Right lung (tissue), 5 donors: ENCODE data around the gene DENND1A. TPM values are rescaled to one million over a fixed set of nuclear protein-coding genes. Genes with fewer than 3 reads are reported as not detected.
A peak's percentile ranks its signal among the peaks of the same experiment; 100 is the strongest.
"Not testable (repeated sequence)": the region's sequence is repeated elsewhere in the genome, so short reads cannot be mapped to it uniquely, and the experiment has no call there.

Experiments
- DNase-seq, 2 donors: peaks; one replicate each; pipeline ENCODE4 v3.0.0-alpha.2; 2013
- polyA plus RNA-seq, 5 donors: library from polyadenylated mRNA; unstranded; fragments of 120-200 nt; gene quantifications; one replicate each; pipeline versions ENCODE4 v1.2.1 to v1.2.3, GENCODE V29; 2013; ENCODE audit warnings: inconsistent platforms in 1 of 5, low replicate concordance in 1 of 5; ENCODE audit not compliant: insufficient read length in 5 of 5, insufficient read depth in 1 of 5

The DENND1A gene
- polyA plus RNA-seq, 5 donors: 7.2 to 9.6 (median 8.9) TPM

GRCh38 chr9:123654218-123654993, 275.5 kb downstream of the DENND1A start:
- no peak for DNase-seq

DNA sequence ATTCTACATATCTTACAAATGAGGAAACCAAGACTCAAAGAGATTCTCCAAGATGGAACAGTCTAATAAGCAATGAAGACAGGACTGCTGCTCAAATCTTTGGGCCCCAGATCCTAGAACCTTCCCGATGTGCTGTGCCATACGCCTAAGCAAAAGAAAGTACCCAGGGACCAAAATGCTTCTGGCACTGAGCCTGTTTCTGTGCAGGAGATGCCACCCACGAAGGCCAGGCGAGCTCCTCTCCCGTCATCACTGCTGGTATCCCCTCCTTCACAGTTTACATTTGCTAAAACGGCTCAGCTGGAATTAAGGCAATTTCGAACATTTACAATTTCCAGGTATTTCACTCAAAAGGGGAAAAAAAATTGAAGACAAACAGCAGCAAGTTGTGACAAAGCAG, 277.5 kb downstream of the DENND1A start:
- DNase-seq: no peak

DNA sequence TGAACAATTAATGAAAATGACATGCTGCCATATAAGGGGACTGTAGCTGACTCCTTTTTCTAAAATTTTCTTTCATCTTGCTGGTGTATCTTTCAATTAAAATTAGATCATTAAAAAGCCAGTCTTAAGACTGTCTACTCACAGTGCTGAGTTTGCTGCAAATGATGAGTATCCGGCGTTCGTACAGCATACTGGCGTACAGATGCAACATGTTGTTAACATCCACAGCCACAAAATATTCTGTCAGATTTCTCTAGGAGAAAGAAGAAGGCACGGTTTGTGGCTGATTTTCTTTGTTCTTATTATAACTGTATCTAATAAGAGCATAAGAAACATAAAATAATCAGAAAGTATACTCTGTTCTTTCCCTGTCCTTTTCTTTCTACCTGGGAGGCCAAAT, 278.1 kb downstream of the DENND1A start:
- no peak for DNase-seq

DNA sequence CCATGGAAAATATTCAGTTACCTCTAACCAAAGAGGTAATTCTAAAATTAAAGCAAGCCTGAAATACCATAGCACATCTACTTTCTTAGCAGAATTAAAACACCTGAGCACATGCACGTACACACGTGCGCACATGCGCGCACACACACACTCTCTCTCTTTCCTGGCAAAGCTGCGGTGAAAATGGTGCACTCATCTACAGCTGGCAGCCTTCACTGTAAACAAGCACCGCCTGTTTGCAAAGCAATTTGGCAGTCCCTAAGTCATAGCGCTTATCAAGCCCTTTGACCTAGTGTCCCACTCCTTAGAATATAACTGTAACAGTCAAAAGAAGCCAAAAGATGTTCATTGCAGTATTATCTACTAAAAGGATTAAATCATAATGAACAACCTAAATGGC, 278.7 kb downstream of the DENND1A start:
- DNase-seq: no peak

DNA sequence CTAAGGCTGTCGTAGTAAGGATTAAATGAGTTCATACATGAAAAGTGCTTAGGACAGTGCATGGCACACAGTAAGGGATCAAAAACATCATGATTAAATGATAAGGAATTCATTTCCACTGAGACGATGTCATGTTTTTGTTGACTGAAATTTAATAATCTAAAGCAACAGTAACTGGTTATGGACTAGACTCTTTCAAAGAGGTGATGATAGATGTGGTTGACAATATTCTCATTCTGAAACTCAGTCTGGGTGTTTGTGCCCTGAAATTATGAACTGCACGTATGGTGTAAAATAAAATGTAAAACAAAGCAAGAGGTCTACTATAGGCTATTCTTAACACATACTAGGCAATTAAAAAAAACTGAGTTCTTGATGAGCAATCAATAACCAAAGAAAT, 280.0 kb downstream of the DENND1A start:
- DNase-seq: no peak

GRCh38 chr9:123647145-123647544, 282.8 kb downstream of the DENND1A start:
- DNase-seq: no peak

DNA sequence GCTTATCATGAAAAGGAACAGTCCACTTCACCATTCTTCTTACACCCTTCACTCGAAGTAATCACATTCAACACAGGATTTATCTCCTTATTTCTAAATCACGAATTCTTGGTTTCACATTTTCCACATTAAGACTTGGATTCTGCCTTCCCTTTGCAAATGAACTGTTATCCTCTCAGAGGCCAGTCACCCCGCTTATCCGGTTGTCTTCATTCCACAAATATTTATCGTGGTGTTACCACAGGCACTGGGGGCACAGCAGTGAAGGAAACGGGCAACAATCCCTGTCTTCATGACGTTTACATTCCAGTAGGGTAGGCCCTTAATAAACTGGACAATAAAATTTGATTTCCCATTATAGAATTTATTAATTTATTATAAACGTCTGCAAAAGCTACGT, 284.2 kb downstream of the DENND1A start:
- no peak for DNase-seq

- no peak for DNase-seq
These were observed 284.8 kb downstream of the DENND1A start for GRCh38 chr9:123645126-123645525.

DNA sequence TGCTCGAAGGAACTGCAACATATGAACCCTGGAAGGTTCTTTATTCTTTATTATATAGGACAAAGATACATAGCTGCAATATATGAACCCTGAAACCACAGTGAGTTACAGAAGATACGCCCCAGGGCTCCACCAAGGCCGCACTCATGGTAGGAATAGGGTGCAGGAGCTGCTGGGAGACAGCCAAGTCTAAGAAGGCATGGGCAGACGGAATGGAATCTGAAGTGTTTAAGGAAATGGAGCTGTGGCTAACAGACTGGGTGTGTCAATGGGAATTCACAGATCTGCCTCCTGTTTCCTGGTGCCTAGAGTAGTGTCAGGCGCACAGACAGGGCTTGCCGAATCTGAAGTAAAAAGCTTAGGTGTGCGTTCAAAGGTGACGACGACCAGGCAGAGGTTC, 286.4 kb downstream of the DENND1A start:
- no peak for DNase-seq

DNA sequence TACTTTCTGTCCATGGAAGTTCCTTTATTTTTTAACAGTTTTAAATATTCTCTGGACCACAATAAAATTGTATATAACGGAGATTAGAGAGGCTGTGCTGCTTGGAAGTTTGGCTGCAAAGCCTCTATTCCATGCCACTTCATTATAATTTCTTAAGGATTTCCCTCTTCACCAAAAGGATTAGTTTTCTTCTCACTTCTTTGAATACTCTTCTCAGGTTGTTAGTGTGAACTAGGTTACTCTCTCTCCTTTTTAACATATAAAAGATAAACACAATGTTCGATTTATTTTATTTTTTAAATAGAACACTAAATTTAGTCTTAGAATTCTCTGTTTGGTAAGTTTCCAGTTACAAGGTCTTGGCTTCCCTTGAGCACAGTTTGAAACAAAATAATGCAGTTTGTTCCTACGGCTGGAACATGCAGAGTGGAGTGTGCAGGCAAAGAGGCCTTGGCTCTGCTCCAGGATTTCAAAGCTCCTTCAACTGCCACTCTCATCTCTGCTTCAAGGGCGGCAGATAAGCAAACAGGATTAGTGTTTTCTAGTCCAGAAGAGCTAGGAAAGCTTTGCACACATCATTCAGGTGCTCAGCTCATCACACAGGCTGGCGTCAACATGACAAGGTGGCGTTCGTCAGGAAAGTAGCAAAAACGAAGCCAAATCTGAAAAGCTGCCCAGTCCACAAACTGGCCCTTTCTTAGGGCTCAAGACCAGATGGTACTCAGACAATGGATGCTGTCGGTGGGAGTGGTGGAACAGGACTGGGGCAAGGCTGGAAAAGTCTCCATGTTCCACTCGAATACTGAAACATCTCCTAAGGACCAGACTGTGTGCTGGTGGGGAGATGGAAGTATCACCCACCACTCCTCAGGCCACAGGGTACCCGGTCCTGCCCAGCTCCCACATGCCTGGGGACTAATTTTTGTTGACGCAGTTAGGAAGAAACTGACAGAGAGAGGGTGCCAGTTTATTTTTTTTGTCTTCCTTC, 287.3 kb downstream of the DENND1A start:
- DNase-seq: peak; percentile 80 to 81

- no peak for DNase-seq
These were observed 289.1 kb downstream of the DENND1A start for GRCh38 chr9:123640792-123641222.

GRCh38 chr9:123639743-123640142, 290.2 kb downstream of the DENND1A start:
- no peak for DNase-seq

- DNase-seq: peak in 1 of 2 donors; percentile 18
These were observed 291.8 kb downstream of the DENND1A start for GRCh38 chr9:123637945-123638634.

DNA sequence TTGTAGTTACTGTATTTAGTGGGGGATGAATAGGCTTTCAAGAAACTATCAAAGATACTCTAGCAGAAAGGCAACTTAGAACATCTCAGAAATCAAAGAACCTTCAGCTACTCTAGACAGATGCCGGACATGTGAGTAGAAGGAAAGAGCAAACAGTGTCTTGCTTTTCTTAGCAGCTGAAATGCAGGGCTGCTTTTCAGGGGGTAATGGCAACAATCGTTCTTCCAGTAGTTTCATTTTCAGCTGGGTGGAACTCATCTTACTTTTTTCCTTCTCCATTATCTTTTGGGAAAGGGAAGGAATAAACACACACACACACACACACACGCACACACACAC, 292.4 kb downstream of the DENND1A start:
- peak in 1 of 2 donors; percentile 16 for DNase-seq

- not testable (repeated sequence) for DNase-seq
These were observed 293.1 kb downstream of the DENND1A start for GRCh38 chr9:123636805-123637204.

DNA sequence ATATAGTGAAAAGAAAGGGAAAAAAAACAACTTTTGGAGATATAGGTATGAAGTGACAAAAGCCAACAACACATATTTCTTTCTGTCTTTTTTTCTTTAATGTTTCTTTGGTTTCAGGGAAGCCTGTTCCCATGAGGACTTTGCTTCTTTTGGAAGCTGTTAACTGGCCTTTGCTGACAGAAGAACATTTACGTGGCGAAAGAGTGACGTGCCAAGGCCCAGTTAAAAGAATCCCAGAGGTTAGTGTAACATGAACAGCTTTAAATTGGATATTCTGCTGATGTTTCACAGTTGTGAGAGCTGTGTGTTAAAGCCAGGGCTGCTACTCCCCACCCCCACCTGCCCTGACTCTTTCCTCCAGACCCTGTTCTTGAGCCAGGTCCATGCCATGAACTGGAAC, 298.1 kb downstream of the DENND1A start:
- no peak for DNase-seq

- DNase-seq: no peak
These were observed 299.7 kb downstream of the DENND1A start for GRCh38 chr9:123630233-123630632.

- DNase-seq: no peak
These were observed 300.4 kb downstream of the DENND1A start for GRCh38 chr9:123629531-123629930.

GRCh38 chr9:123622711-123623241, 307.1 kb downstream of the DENND1A start:
- no peak for DNase-seq

GRCh38 chr9:123620239-123620638, 309.7 kb downstream of the DENND1A start:
- DNase-seq: no peak

DNA sequence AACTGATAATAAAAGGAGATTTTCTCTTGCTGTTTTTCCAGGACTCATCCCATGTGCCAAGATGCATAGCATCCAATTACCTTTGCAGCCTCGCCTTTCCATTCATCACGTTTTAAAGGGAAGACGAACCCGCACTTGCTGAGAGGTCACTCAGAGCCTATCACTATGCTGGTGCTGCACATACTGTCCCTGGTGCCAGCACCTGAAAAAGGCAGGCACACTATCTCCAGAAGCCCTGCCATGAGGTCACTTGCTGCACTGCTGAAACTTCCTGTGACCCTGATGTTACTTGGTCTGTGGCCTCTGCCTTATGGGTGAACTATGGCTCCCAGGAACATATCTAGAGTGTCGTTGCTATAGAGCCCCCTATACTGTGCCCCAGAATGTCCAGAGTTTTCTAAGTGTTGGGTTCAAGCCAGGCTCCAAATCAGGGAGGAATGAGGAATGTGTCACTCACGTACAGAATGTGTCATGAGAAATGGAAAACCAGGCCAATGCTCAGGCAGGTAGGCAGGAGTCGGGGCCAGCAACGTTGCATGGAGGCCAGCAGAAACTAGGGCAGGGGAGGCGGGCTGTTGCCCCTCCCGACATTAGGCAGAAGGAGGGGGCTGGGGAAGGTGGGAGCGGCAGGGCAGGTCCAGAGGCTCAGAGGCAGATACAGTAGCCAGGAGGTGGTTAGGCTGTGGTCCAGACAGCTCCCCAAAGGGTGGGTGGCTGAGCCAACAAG, 311.8 kb downstream of the DENND1A start:
- DNase-seq: no peak
